HCT116 (cell line): ENCODE data around the gene KCNJ10.

Experiments
- ELF1 ChIP-seq: IDR thresholded peaks from 2 replicates; pipeline ENCODE4 v1.6.1; 2012; ENCODE audit warnings: low read depth, borderline replicate concordance
- EZH2 ChIP-seq: fragments of 200-600 bp; sonication (generic); IDR thresholded peaks from 2 replicates; pipeline ENCODE4 v1.6.1; 2017; ENCODE audit warnings: antibody characterized with exemption, mixed run types
- POLR2A ChIP-seq: IDR thresholded peaks from 2 replicates; pipeline ENCODE4 v1.7.0; 2011; ENCODE audit warnings: borderline replicate concordance; ENCODE audit not compliant: insufficient read depth, insufficient read length; ENCODE audit errors: extremely low read depth
- SIN3A ChIP-seq: IDR thresholded peaks from 2 replicates; pipeline ENCODE4 v1.6.1; 2012; ENCODE audit warnings: low read depth
- TF ChIP-seq, protein P1 (sequence below), 3 experiments: fragments of 200-600 bp in 1 of 3; sonication (generic) in 1 of 3; IDR thresholded peaks in 2 of 3; conservative IDR thresholded peaks in 1 of 3; 2 replicates each; pipeline ENCODE4 v1.5.1; 2012 to 2017; ENCODE audit warnings: low read depth in 2 of 3, low read length in 2 of 3, antibody characterized with exemption in 1 of 3, borderline replicate concordance in 1 of 3, control low read depth in 1 of 3, mild to moderate bottlenecking in 1 of 3, mixed read lengths in 1 of 3, mixed run types in 1 of 3, moderate library complexity in 1 of 3; ENCODE audit not compliant: insufficient read depth in 1 of 3
- TF ChIP-seq, protein P2 (sequence below): IDR thresholded peaks from 2 replicates; pipeline ENCODE4 v1.6.1; 2012; ENCODE audit warnings: low read depth

DNA sequence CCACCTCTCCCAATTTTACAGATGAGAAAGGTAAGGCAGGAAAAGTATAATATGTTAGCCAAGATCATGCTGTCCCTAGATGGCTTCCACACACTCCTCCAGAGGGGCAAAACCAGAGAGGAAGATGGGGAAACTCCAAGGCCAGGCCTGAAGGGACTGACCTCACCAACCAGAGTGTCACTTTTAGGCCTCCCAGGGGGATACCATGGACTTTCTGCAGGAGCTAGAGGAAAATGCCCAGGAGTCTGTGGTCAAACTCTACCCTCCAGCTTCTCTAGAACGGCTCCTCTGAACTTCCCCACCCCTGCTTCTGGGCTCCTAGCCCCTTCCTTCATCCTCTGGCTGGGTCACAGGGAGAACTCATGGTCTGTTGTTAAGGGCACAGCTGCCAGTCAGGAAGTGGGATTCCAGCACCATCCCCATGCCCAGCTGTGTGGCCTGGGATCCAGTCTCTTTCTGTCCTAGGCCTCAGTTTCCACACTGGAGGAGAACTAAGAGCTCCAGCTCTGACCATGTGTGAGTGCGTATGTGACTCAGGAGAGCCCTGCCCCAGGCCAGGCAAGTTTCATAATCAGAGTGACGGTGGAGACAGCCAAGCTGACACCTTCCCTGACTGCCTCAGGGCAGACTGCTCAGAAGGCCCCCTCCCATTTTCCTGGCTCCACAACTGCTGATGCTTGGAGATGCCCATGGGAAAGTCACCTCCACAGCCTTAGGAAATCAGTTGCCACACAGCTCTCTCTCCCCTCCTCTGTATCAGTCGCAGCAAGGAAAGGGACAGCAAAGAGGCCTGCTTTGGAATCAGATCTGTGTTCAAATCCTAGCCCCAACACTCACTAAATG lies 26.5 kb upstream of the KCNJ10 start:
- TF ChIP-seq, protein P1, sequence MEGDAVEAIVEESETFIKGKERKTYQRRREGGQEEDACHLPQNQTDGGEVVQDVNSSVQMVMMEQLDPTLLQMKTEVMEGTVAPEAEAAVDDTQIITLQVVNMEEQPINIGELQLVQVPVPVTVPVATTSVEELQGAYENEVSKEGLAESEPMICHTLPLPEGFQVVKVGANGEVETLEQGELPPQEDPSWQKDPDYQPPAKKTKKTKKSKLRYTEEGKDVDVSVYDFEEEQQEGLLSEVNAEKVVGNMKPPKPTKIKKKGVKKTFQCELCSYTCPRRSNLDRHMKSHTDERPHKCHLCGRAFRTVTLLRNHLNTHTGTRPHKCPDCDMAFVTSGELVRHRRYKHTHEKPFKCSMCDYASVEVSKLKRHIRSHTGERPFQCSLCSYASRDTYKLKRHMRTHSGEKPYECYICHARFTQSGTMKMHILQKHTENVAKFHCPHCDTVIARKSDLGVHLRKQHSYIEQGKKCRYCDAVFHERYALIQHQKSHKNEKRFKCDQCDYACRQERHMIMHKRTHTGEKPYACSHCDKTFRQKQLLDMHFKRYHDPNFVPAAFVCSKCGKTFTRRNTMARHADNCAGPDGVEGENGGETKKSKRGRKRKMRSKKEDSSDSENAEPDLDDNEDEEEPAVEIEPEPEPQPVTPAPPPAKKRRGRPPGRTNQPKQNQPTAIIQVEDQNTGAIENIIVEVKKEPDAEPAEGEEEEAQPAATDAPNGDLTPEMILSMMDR (IDR thresholded peaks at IDR 0.05 in 2 of 3, conservative IDR thresholded peaks at IDR 0.05 in 1 of 3; ENCODE audit: borderline replicate concordance in 1 of 3, insufficient read depth in 1 of 3, low read depth in 2 of 3, low read length in 2 of 3), result no peak
- TF ChIP-seq SIN3A (no peak), EZH2 (no peak), ELF1 (no peak), POLR2A (no peak)
- TF ChIP-seq, protein P2, sequence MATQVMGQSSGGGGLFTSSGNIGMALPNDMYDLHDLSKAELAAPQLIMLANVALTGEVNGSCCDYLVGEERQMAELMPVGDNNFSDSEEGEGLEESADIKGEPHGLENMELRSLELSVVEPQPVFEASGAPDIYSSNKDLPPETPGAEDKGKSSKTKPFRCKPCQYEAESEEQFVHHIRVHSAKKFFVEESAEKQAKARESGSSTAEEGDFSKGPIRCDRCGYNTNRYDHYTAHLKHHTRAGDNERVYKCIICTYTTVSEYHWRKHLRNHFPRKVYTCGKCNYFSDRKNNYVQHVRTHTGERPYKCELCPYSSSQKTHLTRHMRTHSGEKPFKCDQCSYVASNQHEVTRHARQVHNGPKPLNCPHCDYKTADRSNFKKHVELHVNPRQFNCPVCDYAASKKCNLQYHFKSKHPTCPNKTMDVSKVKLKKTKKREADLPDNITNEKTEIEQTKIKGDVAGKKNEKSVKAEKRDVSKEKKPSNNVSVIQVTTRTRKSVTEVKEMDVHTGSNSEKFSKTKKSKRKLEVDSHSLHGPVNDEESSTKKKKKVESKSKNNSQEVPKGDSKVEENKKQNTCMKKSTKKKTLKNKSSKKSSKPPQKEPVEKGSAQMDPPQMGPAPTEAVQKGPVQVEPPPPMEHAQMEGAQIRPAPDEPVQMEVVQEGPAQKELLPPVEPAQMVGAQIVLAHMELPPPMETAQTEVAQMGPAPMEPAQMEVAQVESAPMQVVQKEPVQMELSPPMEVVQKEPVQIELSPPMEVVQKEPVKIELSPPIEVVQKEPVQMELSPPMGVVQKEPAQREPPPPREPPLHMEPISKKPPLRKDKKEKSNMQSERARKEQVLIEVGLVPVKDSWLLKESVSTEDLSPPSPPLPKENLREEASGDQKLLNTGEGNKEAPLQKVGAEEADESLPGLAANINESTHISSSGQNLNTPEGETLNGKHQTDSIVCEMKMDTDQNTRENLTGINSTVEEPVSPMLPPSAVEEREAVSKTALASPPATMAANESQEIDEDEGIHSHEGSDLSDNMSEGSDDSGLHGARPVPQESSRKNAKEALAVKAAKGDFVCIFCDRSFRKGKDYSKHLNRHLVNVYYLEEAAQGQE, result no peak
